IMR-90 (cell line): ENCODE results near the gene PFKP. TPM values are rescaled to one million over a fixed set of nuclear protein-coding genes. Genes with fewer than 3 reads are reported as not detected.

ENCODE experiments used
- ATAC-seq: fragments of 200-7000 bp; cut with Tn5 transposase; 2 replicates; pipeline ENCODE4 v1.9.1; 2020; ENCODE audit warnings: low read depth, mild to moderate bottlenecking, moderate library complexity
- BruUV-seq: library from RNA; stranded (reverse); fragments of 400-500 nt; replicated peaks from 2 replicates; lab custom pipeline; 2021; lab: Mats Ljungman, UMichigan
- CTCF ChIA-PET: fragments of 300-600 bp; formaldehyde crosslinking; extraction: SDS; loops from one replicate; lab custom pipeline; 2021; ENCODE audit warnings: antibody characterized with exemption; lab: Yijun Ruan, JAX
- POLR2A ChIA-PET: fragments of 300-600 bp; sonication (Branson Sonifier 250); formaldehyde crosslinking; loops from one replicate; lab custom pipeline; 2022; ENCODE audit warnings: antibody characterized with exemption; ENCODE audit not compliant: unreplicated experiment; lab: Charles Lee
- DNase-seq: peaks from one replicate; pipeline ENCODE4 v3.0.0; 2013
- H2AFZ ChIP-seq: replicated peaks from 2 replicates; pipeline ENCODE3; 2013; ENCODE audit warnings: low read length, mild to moderate bottlenecking; ENCODE audit not compliant: poor library complexity
- H2AK5ac ChIP-seq: 2 replicates; pipeline ENCODE4 v1.6.1; 2013; ENCODE audit warnings: low read depth, low read length, inconsistent platforms
- H2AK9ac ChIP-seq: replicated peaks from 2 replicates; pipeline ENCODE3; 2013; ENCODE audit warnings: mild to moderate bottlenecking, low read depth, low read length, moderate library complexity; ENCODE audit not compliant: poor library complexity
- H2BK120ac ChIP-seq: 2 replicates; pipeline ENCODE4 v1.6.1; 2013; ENCODE audit warnings: low read depth, low read length, inconsistent platforms
- H2BK15ac ChIP-seq: 3 replicates; pipeline ENCODE4 v1.6.1; 2013; ENCODE audit warnings: low read depth, low read length, inconsistent platforms
- H2BK20ac ChIP-seq: 2 replicates; pipeline ENCODE4 v1.6.1; 2013; ENCODE audit warnings: low read depth, mild to moderate bottlenecking, inconsistent platforms, low read length, moderate library complexity
- H2BK5ac ChIP-seq: 2 replicates; pipeline ENCODE4 v1.6.1; 2013; ENCODE audit warnings: mild to moderate bottlenecking, low read depth, low read length, inconsistent platforms; ENCODE audit not compliant: poor library complexity, severe bottlenecking
- H3K14ac ChIP-seq: replicated peaks from 2 replicates; pipeline ENCODE4 v1.6.1; 2013; ENCODE audit warnings: low read depth, low read length, inconsistent platforms
- H3K18ac ChIP-seq: 2 replicates; pipeline ENCODE4 v1.6.1; 2013; ENCODE audit warnings: low read depth, low read length, control low read depth
- H3K23ac ChIP-seq: 2 replicates; pipeline ENCODE4 v1.6.1; 2013; ENCODE audit warnings: low read depth, low read length, inconsistent platforms
- H3K27ac ChIP-seq: 2 replicates; pipeline ENCODE4 v1.5.1; 2013; ENCODE audit warnings: mild to moderate bottlenecking, control low read depth, low read length; ENCODE audit not compliant: insufficient read depth
- H3K27me3 ChIP-seq: 2 replicates; pipeline ENCODE4 v1.6.1; 2013; ENCODE audit warnings: low read length; ENCODE audit not compliant: control insufficient read depth, insufficient read depth
- H3K36me3 ChIP-seq: 2 replicates; pipeline ENCODE4 v1.6.1; 2013; ENCODE audit warnings: low read length, mixed read lengths; ENCODE audit not compliant: control insufficient read depth, insufficient read depth
- H3K4ac ChIP-seq: 2 replicates; pipeline ENCODE4 v1.6.1; 2013; ENCODE audit warnings: low read depth, low read length, inconsistent platforms
- H3K4me1 ChIP-seq: 2 replicates; pipeline ENCODE4 v1.6.1; 2013; ENCODE audit warnings: low read length, mixed read lengths; ENCODE audit not compliant: control insufficient read depth, insufficient read depth
- H3K4me2 ChIP-seq: 2 replicates; pipeline ENCODE4 v1.6.1; 2013; ENCODE audit warnings: low read depth, mild to moderate bottlenecking, control low read depth, low read length, moderate library complexity
- H3K4me3 ChIP-seq: 2 replicates; pipeline ENCODE4 v1.5.1; 2013; ENCODE audit warnings: low read depth, mild to moderate bottlenecking, control low read depth, low read length, moderate library complexity; ENCODE audit not compliant: insufficient read depth
- H3K56ac ChIP-seq: 2 replicates; pipeline ENCODE4 v1.6.1; 2013; ENCODE audit warnings: low read length, inconsistent platforms; ENCODE audit not compliant: insufficient read depth; ENCODE audit errors: extremely low read depth
- H3K79me1 ChIP-seq, 2 experiments: 2 replicates each; pipeline ENCODE4 v1.6.1; 2013; ENCODE audit warnings: low read length in 2 of 2, inconsistent platforms in 1 of 2, low read depth in 1 of 2
- H3K9ac ChIP-seq: 2 replicates; pipeline ENCODE4 v1.6.1; 2013; ENCODE audit warnings: low read depth, low read length, control low read depth
- H3K9me1 ChIP-seq: 2 replicates; pipeline ENCODE4 v1.6.1; 2013; ENCODE audit warnings: low read length, inconsistent platforms; ENCODE audit not compliant: insufficient read depth
- H3K9me3 ChIP-seq: 2 replicates; pipeline ENCODE4 v1.6.1; 2013; ENCODE audit warnings: low read length; ENCODE audit not compliant: control insufficient read depth, insufficient read depth
- H4K20me1 ChIP-seq: 2 replicates; pipeline ENCODE4 v1.6.1; 2013; ENCODE audit warnings: low read length, inconsistent platforms; ENCODE audit not compliant: insufficient read depth
- H4K5ac ChIP-seq: 2 replicates; pipeline ENCODE4 v1.6.1; 2013; ENCODE audit warnings: mild to moderate bottlenecking, low read depth, low read length, control low read depth
- H4K8ac ChIP-seq, 2 experiments: 2 replicates each; pipeline ENCODE4 v1.6.1; 2013; ENCODE audit warnings: low read depth in 2 of 2, low read length in 2 of 2, control low read depth in 1 of 2, inconsistent platforms in 1 of 2
- H4K91ac ChIP-seq: 2 replicates; pipeline ENCODE4 v1.6.1; 2013; ENCODE audit warnings: low read depth, low read length, inconsistent platforms; ENCODE audit not compliant: insufficient read depth
- RAD21 ChIP-seq: IDR thresholded peaks from 2 replicates; pipeline ENCODE4 v1.6.1; 2012; ENCODE audit warnings: low read length, improper control_type of control experiment
- RCOR1 ChIP-seq: IDR thresholded peaks from 2 replicates; pipeline ENCODE4 v1.6.1; 2012; ENCODE audit warnings: mild to moderate bottlenecking, low read length, improper control_type of control experiment; ENCODE audit not compliant: insufficient replicate concordance
- WGBS, 2 experiments: methylation state at CpG; one replicate each; pipeline versions ENCODE4 v1.1.5 to v1.1.7; 2013; ENCODE audit warnings: missing lambda C conversion rate in 2 of 2; ENCODE audit not compliant: insufficient read length in 1 of 2; ENCODE audit errors: extremely low coverage in 2 of 2; 5-methylcytosine and 5-hydroxymethylcytosine counted together
- dilution Hi-C: fragments of 300-500 bp; cut with HindIII; formaldehyde crosslinking; loops from one replicate; pipeline ENCODE4 v1.14.3; 2018; ENCODE audit warnings: low sequenced_read_pairs; ENCODE audit not compliant: unreplicated experiment
- in situ Hi-C: fragments of 300-500 bp; cut with MboI; formaldehyde crosslinking; loops from 3 replicates; pipeline ENCODE4 v1.14.3; 2019; ENCODE audit warnings: low sequenced_read_pairs, inconsistent platforms, mixed read lengths
- intact Hi-C: fragments of 100-400 bp; cut with micrococcal nuclease; formaldehyde crosslinking; loops from 2 replicates; pipeline ENCODE4 v1.10.0; 2022
- polyA plus RNA-seq, 3 experiments: library from polyadenylated mRNA; depleted of rRNA; stranded (reverse); fragments of >200 nt; gene quantifications; 2 replicates each; pipeline ENCODE4 v1.2.3, GENCODE V29; 2012; ENCODE audit warnings: low replicate concordance in 1 of 3
- total RNA-seq: library from RNA; depleted of rRNA; stranded (reverse); fragments of >200 nt; gene quantifications from 2 replicates; pipeline ENCODE4 v1.2.3, GENCODE V29; 2012

The PFKP gene
- total and polyA plus RNA-seq, 2 of the 4 experiments (the other 2 are of a cell fraction) = 223 to 294 TPM

DNA sequence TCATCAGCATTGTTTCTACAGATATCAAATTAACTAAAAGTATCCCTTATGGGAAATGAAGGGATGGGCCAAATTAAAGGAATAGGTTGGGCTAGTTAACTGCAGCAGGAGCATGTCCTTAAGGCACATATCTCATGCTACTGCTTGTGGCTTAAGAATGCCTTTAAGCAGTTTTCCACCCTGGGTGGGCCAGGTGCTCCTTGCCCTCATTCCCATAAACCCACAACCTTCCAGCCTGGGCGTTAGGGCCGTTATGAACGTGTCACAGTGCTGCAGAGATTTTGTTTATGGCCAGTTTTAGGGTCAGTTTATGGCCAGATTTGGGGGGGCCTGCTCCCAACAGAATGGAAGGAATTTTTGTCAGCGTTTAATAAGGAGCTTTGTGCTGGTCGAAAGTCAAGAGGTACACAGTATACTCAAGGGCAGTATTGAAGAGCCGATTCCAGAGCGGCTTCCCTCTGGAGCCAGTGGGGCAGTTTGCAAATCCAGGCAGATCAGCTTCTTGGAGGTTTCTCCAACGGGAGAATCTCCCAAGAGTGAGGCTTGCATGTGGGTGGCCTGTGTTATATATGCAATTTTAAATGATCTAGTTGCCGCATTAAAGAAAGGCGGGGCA is 7.7 kb downstream of the PFKP start:
- ChIA-PET POLR2A (interaction anchor here (0.6 kb wide), 1 partner anchor 12 kb away, joined by 4 read pairs; no protein-coding TSS in a partner anchor), CTCF (no interaction called here)
- peaks cover 9 to 85% of the 10 kb centered on the region in 2 experiments for H3K79me1 ChIP-seq
- H2BK5ac ChIP-seq = no peak overlapping the region
- H4K8ac ChIP-seq = no peak overlapping the region
- peaks cover 85% of the 10 kb centered on the region for H4K20me1 ChIP-seq
- no peak overlapping the region for H2BK15ac ChIP-seq
- no peak overlapping the region for H3K4ac ChIP-seq
- no peak overlapping the region for H3K56ac ChIP-seq
- H3K4me3 ChIP-seq = no peak overlapping the region
- H2AK5ac ChIP-seq = no peak overlapping the region
- DNase-seq (no peak), ATAC-seq (no peak)
- H3K18ac ChIP-seq = no peak overlapping the region
- no peak overlapping the region for H4K5ac ChIP-seq
- H3K36me3 ChIP-seq = peaks cover 51% of the 10 kb centered on the region
- H3K27ac ChIP-seq = no peak overlapping the region
- H4K91ac ChIP-seq = no peak overlapping the region
- no peak overlapping the region for H2AK9ac ChIP-seq
- H2BK120ac ChIP-seq = no peak overlapping the region
- H3K9ac ChIP-seq = no peak overlapping the region
- H3K4me1 ChIP-seq = peaks cover 18% of the 10 kb centered on the region
- dilution Hi-C loops = no loop called here
- H3K9me1 ChIP-seq = peaks cover 48% of the 10 kb centered on the region
- no TSS peak for BruUV-seq
- H3K14ac ChIP-seq = no peak overlapping the region
- WGBS, 2 experiments = 100% methylated on average over 2 of the region's 10 CpGs; no CpG with 5 or more reads in 1 of the 2 experiments
- TF ChIP-seq RAD21 (no peak), RCOR1 (no peak)
- no peak overlapping the region for H3K4me2 ChIP-seq
- in situ Hi-C loops = no loop called here
- intact Hi-C loops = no loop called here
- no peak overlapping the region for H2AFZ ChIP-seq
- no peak overlapping the region for H3K23ac ChIP-seq
- no peaks in the 10 kb centered on the region for H3K27me3 ChIP-seq
- no peaks in the 10 kb centered on the region for H3K9me3 ChIP-seq
- H2BK20ac ChIP-seq = no peak overlapping the region
